ENCODE data around the gene USP19.

DNA sequence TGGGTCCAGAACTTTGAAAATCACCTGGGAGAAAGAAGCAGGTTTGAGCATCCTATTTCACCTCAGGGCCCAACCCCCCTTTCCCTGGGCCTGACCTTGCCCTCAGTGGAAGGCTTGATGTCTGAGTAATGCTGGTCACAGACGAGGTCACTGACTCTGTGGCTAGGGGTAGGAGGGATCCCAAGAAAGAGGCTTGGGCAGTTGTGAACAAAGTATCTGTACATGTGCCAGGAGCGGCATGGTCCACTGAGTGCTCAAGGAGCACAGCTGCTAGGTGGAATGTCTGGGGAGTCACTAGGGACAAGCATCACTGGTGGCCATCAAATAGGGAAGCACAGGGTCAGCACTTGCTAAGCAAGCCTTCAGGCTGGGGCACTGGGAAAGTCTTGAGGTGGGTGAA is 38.2 kb upstream of the USP19 start:
- TF ChIP-seq POLR2A (IDR thresholded peaks at IDR 0.05) = no peak
- TF ChIP-seq, protein P1, sequence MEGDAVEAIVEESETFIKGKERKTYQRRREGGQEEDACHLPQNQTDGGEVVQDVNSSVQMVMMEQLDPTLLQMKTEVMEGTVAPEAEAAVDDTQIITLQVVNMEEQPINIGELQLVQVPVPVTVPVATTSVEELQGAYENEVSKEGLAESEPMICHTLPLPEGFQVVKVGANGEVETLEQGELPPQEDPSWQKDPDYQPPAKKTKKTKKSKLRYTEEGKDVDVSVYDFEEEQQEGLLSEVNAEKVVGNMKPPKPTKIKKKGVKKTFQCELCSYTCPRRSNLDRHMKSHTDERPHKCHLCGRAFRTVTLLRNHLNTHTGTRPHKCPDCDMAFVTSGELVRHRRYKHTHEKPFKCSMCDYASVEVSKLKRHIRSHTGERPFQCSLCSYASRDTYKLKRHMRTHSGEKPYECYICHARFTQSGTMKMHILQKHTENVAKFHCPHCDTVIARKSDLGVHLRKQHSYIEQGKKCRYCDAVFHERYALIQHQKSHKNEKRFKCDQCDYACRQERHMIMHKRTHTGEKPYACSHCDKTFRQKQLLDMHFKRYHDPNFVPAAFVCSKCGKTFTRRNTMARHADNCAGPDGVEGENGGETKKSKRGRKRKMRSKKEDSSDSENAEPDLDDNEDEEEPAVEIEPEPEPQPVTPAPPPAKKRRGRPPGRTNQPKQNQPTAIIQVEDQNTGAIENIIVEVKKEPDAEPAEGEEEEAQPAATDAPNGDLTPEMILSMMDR (IDR thresholded peaks at IDR 0.05) = no peak
